GM10266 (cell line): ENCODE data around the gene TGM5.

ENCODE experiments used
- DNase-seq: peaks from one replicate; pipeline ENCODE4 v3.0.0; 2012; ENCODE audit errors: extremely low spot score
- CTCF ChIP-seq: IDR thresholded peaks from 2 replicates; pipeline ENCODE4 v1.5.1; 2012; ENCODE audit warnings: mild to moderate bottlenecking, low read depth; ENCODE audit not compliant: control insufficient read depth, insufficient read depth; ENCODE audit errors: missing control alignments

The TGM5 gene

GRCh38 chr15:43220991-43221403 is 45.7 kb downstream of the TGM5 start, which contains the start of gene EPB42:
Gene EPB42, minus strand, starts transcription at chr15:43221018. Its CDS starts 193 bp downstream, at chr15:43220825.
- DNase-seq = no peak
- no peak for TF ChIP-seq CTCF

DNA sequence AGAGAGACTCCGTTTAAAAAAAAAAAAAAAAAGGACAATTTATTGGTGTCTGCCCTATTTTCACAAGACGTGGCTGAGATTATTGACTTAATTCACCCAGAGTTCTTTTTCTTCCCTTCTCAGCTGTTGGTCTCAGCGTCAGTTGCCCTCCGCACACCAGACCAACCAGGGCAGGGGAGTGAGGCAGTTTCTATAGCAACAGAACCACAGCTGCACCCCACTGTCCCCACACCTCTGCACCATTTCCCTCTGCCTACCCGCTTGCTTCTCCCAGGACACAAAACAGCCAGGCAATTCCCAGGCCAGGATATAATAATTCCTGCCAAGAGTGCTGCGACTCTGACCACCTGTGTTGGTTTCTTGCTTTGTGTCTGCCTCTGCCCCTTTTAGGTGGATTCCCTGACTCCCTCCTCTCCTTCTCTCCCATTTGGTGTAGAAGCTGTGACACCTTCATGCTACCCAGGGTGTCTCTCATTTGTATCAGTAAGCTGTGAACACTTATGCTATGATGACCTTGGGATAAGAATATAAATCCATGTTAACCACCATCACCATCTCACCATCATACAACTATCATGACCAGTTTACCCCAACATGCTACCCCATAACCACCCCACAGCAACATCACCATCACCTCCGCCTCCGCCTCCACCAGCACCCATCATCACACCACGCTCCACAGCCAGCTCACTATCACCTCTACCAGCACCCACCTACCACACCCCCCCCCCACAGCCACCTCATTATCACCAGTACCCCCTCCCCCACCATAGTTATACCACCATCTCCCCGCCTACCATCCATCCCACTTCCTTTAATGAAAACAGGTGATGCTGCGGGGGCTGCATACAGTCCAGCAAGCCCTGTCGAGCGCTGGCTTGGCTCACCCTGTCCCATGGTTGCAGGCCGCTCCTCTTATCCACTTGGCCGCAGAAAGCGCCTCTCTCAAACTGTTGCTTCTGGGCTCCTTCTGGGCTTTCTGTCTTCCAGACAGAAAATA is 46.5 kb downstream of the TGM5 start:
- TF ChIP-seq CTCF = no peak
- no peak for DNase-seq

- DNase-seq = no peak
- TF ChIP-seq CTCF = no peak
Measured at GRCh38 chr15:43218908-43219706, 47.6 kb downstream of the TGM5 start.

GRCh38 chr15:43215961-43216360 is 50.8 kb downstream of the TGM5 start:
- DNase-seq = no peak
- TF ChIP-seq CTCF = no peak

GRCh38 chr15:43214592-43215295 is 52.0 kb downstream of the TGM5 start:
- no peak for TF ChIP-seq CTCF
- DNase-seq = no peak

- no peak for DNase-seq
- TF ChIP-seq CTCF = no peak
Measured at GRCh38 chr15:43214169-43214568, 52.6 kb downstream of the TGM5 start.

DNA sequence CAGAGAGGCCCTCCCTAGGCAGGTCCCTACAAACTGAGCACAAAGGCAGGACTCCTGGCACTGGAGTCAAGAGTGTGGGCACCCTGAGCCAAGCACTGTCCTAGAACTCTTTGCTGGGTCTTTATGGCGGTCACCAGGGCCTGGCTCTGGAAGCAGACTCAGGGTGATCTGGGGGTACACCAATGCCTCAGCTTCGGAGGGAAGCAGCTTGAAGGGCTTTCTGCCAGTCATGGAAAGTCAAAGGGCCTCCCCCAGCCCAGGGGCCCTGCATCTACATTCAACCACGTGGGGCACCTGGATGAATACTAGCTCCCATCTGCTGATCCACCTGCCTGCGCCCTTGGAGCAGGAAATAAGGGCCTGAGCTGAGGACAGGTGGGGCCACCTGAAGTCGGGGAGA is 53.3 kb downstream of the TGM5 start:
- no peak for TF ChIP-seq CTCF
- no peak for DNase-seq
